ENCODE measurements around the gene FRMD3.

Gene FRMD3

GRCh38 chr9:83327323-83327722, 210.9 kb downstream of the FRMD3 start:
- no peak for DNase-seq

DNA sequence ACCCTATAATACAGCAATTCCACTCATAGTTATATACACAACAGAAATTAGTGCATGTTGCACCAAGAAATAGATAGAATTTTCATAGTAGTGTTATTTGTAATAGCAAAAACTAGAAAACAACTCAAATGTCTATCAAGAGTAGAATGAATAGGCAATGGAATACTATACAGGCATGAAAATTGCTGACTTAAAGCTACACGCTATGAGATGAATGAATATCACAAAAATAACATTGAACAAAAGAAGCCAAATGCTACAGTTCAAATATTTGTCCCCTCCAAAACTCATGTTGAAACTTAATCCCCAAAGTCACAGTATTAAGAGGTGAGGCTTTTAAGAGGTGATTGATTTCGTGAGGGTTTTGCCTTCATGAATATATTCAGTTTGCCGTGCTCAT, 215.1 kb downstream of the FRMD3 start:
- DNase-seq: no peak

GRCh38 chr9:83322438-83322837, 215.8 kb downstream of the FRMD3 start:
- DNase-seq: no peak

DNA sequence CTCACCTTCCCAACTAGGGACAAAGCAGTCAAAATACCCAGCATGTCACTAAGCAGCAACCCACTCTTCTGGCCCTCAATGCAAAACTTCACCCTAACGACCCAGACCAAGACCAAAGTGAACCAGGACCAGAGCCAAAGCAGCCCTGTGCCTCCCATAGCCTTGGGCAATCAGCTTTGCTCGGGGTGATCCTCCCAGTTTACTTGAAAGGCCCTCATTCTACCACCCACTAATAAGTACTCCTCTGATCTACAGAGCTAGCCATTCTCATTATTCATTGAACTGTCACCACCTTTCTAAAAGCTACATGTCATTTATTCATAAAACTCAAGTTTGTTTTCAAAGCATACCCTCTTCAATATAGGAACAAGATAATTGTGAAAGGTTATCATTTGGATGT, 221.0 kb downstream of the FRMD3 start:
- no peak for DNase-seq

GRCh38 chr9:83315649-83316048, 222.6 kb downstream of the FRMD3 start:
- no peak for DNase-seq

- no peak for DNase-seq
Measured at GRCh38 chr9:83313781-83314180, 224.4 kb downstream of the FRMD3 start.

GRCh38 chr9:83312537-83312936, 225.7 kb downstream of the FRMD3 start:
- DNase-seq: no peak

GRCh38 chr9:83307066-83307724, 231.0 kb downstream of the FRMD3 start:
- no peak for DNase-seq

GRCh38 chr9:83304686-83305085, 233.5 kb downstream of the FRMD3 start:
- DNase-seq: no peak

DNA sequence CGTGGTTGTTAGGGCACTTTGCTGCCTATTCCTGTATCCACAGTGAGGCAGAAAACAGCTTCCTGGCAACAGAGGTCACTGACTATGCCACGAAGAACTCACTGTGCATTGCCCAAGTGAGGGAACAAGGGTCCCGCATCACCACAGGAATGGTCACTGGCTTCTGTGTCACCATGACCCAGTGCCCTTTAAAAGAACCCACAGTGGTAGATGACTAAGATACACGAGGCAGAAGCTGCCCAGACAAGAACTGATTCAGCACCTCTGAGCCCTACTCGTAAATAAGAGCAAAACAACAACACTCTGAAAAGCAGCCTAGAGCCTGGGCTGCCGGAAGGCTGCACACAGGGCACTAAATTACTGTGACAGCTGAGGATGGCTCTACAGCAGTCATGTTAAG, 238.6 kb downstream of the FRMD3 start:
- no peak for DNase-seq

DNA sequence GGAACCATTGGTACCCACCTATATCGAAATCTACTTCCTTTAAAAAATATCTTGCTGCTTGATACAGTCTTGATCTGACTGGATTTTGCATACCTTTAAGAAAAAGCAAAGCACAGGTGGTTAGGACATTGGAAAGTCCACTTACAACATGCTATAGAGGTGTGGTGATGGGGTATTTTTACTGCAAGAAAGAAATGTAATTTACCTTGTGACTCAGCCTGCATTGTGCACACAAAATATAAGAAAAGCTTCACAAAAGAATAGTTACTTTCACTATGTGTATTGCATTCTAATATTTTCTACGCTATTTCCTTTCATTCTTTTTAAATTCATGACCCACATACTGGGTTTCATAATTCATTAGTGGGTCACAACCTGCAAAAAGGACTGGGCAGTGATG, 239.1 kb downstream of the FRMD3 start:
- no peak for DNase-seq

GRCh38 chr9:83296123-83296522, 242.1 kb downstream of the FRMD3 start:
- DNase-seq: no peak

DNA sequence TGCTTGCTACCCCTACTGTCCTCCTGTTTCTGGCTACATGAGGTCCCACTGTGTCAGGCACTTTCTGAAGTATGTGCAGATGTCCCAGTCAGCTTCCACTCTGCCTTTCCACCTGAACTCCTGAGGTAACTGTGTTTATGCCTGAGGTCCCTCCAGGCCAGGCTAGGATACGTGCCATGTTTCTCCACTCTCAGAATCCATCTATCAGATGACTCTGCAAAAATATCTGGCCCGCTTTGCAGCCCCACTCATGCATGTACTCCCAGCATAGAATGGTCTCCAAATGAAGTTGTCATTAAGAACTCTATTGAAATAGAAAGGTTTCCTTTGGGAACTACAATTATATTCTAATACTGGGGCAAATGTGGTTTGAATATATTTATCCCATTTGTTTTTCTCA, 243.4 kb downstream of the FRMD3 start:
- DNase-seq: no peak

DNA sequence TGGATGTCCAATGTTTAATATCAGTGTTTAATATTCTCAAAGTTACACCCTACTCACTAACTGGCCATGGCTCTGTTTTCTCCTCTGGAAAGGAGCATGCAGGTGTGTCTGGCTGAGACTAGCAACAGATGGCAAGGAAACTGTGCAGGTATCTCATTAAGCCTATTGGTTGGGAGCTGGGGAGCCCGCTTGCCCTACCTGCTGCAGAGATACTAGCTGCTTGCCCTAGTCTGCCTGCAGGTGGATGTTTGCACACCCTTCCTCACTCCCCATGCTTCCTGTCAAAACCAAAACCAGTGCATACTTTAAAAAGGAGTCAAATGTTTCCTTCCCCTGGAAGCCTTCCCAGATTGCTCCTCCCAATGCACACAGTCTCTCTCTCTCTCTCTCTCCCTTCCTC, 247.0 kb downstream of the FRMD3 start:
- DNase-seq: no peak

- DNase-seq: no peak
Measured at GRCh38 chr9:83290692-83291091, 247.5 kb downstream of the FRMD3 start.

DNA sequence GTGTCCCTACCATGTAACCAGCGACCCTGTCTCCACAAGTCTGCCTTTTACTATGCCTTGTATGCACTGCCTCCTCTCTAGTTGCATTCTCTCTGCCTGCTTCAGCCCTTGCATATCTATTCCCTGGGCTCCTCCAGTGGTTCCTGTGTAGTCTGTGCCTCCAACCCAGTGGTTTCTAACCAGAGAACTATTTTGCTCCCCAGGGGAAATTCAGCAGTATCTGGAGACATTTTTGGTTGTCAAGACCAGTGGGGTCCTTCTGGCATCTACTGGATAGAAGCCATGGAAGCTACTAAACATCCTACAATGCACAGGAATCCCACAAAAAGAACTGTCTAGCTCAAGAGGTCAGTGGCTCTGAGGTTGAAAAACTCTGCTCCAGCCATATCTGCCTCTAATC, 251.2 kb downstream of the FRMD3 start:
- DNase-seq: no peak

- no peak for DNase-seq
Measured at GRCh38 chr9:83285445-83286225, 252.6 kb downstream of the FRMD3 start.

GRCh38 chr9:83284746-83285145, 253.5 kb downstream of the FRMD3 start:
- DNase-seq: no peak

GRCh38 chr9:83283528-83283927, 254.7 kb downstream of the FRMD3 start:
- DNase-seq: no peak

DNA sequence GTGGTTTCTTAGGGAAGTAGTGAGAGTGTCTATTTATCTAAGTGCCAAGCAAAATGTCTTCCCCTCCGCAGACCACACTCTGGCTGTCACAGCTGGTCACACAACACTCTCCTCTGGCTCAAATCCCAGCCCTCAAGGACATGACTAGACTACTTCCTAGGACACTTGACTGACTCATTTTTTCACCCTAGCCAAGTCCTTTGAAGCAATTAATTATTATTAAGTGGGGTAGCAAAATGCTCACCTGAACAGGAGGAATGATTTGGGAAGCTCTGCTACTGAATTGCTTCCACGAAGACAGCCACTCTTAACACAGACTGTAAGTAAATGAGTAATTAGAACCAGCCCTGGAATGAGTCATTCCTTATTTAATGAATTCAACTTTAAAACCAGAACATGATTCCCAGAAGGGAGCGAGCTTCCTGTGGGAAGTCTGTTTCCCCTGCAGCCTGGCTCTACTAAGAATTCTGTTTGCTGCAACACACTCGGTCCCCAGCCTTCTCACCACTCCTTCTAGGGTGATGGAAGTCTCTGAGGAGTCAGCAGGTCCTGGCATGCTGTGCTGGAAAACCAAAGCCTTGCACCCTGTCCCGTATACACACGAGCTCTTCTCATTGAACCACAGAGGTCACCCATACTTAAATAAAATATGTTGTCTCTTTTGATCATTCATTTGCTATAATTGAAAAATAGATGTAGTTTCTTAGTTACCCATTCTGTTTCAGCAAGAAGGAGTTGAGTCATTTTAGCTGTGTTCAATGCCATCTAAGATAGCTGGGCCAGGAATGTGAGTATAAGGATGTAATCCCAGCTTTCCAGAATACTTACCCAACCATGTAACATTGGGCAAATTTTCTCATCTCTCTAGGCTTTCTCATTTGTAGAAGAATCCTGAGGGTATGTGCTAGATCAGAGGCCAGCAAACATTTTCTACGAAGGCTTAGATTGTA, 256.6 kb downstream of the FRMD3 start:
- no peak for DNase-seq

- no peak for DNase-seq
Measured at GRCh38 chr9:83280790-83281189, 257.4 kb downstream of the FRMD3 start.

- no peak for DNase-seq
Measured at GRCh38 chr9:83280268-83280667, 257.9 kb downstream of the FRMD3 start.

DNA sequence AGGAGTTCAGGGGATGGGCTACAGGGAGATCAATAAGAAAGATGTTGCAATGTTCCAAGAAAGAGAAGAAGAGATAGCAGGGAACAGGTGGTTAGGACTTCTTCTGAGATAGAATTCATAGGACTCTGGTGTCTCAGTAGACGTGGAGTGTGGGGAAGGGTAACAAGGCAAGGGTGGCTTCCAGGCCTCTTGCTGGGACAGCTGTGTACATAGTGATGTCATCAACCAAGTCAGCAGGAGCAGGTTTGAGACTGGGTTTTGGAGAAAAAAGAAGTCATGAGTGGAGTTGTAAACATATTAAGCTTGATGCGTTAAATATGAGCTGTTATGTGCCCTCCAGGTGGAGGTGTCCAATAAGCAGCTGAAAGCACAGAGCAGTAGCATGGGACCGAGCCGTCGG, 263.4 kb downstream of the FRMD3 start:
- DNase-seq: no peak

DNA sequence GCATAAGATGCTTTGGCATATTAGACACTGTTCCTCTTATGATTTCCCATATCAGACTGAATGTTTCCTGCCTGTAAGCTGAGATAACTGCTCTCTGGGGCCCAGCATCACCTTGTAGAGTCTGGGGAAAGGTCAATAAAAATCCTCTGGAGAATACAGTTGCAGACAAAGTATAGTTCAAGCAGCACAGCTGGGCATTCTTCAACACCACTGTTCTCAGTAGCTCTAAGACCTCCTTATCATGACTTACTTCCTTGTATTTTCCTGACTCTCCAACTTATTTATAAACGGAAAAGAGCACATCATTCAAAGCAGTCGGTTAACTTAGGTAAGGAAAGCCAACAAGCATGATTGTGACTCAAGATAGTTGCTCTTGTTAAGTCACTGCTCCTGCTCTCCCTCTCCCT, 266.5 kb downstream of the FRMD3 start:
- no peak for DNase-seq
